ENCODE results near the gene JKAMP.
"Not testable (repeated sequence)": the region's sequence is repeated elsewhere in the genome, so short reads cannot be mapped to it uniquely, and the experiment has no call there.

JKAMP gene, protein sequence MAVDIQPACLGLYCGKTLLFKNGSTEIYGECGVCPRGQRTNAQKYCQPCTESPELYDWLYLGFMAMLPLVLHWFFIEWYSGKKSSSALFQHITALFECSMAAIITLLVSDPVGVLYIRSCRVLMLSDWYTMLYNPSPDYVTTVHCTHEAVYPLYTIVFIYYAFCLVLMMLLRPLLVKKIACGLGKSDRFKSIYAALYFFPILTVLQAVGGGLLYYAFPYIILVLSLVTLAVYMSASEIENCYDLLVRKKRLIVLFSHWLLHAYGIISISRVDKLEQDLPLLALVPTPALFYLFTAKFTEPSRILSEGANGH

DNA sequence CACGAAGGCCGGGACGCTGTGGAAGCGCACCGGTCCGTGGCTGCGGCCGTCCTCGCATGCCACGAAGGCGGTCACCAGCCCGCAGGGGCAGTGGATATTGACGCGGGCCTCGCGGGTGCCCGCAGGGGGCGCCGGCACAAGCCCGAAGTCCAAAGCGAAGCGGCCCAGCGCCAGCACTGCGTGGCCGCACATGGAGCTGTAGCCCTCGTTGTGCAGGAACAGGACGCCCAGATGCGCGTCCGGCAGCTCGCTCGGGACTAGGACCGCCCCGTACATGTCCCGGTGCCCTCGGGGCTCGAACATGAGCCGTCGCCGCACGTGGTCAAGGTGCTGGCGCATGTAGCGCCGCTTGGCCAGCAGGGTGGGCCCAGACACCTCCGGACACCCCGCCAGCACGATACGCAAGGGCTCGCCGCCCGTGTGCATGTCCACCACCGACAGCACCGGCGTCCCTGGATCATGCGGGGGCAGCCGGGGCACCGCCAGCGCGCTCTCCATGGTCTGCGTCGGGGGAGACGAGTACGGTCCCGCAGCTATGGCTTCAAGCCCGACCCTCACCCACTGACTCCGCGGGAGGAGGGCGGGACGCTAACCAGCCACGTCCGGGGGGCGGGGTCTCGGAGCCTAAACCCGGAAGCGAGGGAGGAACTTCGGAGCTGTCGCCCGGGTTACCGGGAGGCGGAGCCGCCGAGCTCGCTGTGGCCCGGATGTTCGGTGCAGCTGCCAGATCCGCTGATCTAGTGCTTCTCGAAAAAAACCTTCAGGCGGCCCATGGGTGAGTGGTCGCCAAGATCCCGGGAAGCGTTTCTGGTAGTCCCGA, at the start of gene JKAMP, which contains the start of gene L3HYPDH:
Gene JKAMP, plus strand, starts transcription at position 699 of the 820 bp plus-strand sequence. Its CDS starts 73 bp downstream, at position 772.
Gene L3HYPDH, minus strand, starts transcription at position 590 of the 820 bp plus-strand sequence. Its CDS starts 92 bp downstream, at position 498.
- DNase-seq: peak; percentile 92

DNA sequence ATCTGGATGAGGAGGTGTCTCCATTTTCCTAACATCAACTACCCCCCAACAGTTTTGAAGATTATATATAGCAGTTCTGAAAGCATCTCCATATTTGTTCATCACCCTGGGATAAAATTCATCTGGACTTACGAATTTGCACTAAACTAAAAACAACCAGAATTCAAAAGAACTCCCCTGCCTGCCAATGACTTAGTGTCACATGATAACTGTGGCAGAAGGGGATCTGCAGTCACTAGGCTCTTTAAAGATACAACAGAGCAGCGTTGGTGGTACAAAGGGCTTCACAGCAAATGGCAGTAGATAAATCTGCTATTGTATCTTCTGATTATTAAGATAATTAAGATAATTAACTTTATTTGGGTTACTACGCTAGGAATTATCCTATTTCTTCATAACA, 49.2 kb upstream of the JKAMP start:
- DNase-seq: no peak

DNA sequence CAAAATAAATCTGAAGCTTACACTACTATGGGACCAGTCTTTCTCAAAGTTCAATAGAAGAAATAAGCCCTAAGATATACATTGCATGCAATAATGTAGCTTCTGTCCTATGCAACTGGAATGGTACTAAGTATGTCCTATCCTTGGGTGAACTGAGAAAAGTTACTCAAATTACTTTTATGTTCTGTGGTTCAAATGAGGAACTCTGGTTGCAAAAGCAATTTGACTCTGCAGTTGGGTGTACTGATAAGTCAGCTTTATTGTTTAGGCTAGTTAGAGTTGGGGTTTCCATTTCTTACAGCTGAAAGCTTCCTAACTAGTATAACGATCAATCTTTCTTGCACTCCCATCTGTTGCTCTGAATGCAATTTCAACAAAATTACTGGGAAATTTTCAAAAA, 48.3 kb upstream of the JKAMP start:
- DNase-seq: no peak

DNA sequence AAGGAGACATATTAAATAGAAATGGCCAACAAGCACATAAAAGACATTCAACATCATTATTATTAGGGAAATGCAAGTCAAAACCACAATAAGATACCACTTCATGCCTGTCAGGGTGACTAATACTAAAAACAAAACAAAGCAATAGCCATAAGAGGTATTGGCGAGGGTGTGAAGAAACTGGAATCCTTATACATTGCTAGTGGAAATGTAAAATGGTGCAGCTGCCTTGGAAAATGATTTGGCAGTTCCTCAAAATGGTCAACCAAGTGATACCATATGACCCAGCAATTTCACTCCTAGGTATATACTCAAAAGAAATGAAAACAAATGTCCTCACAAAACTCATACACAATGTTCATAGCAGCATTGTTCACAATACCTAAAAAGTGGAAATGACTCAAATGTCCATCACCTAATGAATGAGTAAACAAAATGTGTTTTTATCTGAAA, 46.1 kb upstream of the JKAMP start:
- DNase-seq: no peak

DNA sequence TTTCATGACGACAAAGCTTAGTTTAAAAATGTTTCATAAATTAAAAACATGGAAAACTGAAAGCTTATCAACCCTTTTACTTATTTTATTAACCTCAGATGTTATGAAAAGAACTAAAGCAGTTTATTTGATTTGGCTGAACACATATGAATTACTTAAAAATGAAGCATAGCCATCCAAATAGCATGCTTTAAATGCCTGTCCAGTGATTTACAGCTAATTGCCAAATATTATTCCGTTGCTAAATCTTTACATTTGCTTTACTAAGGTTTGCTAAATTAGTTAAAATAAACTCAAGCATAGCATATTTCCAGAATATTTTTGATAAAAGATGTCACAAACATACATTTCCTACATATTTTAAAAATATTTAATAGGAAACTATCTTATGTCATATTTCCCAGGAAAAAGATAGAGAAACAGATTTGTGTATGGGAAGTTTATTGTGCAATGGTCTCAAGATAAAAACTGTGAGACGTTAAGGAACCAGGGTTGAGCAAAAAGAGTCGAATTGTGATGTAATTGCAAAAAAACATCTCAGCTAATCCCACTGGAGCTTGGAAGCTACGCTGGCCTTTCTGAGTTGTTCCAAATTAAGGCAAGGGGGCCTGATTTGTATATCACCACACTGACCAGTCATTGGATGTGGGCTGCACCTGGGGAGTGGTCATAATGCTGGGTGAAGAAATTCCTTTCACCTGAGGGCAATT, 44.9 kb upstream of the JKAMP start:
- no peak for DNase-seq

DNA sequence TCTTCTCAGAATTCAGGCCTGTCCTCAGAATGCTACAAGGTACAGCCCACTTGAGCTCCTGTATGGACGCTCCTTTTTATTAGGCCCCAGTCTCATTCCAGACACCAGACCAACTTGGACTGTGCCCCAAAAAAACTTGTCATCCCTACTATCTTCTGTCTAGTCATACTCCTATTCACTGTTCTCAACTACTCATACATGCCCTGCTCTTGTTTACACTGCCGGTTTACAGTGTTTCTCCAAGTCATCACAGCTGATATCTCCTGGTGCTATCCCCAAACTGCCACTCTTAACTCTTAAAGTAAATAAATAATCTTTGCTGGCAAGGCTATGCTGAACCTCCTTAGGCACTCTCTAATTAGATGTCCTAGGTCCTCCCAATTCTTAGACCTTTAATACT, 35.6 kb upstream of the JKAMP start:
- not testable (repeated sequence) for DNase-seq

DNA sequence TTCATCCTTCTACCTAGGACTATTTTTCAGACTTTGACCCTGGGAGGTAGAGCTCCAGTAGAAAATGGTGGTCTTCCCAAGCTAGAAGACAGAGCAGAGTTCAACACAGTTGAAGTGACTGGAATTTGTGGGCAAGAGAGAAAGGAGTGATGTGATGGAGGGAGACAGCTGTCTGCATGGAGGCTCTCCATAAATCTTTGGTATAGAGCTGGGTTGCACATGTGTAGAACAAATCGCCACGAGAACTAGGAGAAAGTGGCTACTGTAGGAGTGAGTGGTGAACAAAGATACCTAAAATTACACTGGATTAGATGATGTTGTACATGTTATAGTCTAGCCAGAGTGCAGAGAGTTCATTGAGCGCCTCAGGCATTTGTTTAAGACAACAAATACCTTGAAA, 33.6 kb upstream of the JKAMP start:
- DNase-seq: no peak

DNA sequence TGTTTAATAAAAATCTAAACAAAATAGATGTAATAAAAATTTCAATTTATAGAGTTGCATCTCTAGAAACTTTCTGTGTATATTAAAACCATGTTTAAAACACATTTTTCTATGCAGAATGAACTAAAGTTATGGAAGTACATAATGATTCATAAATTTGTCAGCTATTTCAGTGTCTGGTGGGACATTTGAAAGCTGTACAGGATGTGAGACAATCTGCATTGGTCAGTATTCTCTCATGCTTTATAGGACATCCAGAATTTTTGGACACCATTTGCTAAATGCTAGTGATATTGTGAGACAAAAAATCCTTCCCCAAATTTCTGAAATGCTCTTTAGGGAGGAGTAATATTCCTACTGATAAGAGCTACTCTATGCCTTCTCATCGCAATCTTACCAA, 32.5 kb upstream of the JKAMP start:
- no peak for DNase-seq

DNA sequence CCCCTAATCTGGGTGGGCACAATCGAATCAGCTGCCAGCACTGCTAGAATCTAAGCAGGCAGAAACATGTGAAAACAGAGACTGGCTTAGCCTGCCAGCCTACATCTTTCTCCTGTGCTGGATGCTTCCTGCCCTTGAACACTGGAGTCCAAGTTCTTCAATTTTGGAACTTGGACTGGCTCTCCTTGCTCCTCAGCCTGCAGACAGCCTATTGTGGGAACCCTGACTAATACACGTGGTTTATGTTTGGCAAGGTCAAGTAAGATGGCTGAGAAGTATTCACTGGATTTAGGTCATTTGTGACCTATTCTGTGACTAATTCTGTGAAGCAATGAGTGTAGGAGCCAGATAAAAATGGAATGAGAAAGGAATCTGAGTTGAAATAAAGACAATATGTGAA, 30.2 kb upstream of the JKAMP start:
- no peak for DNase-seq

DNA sequence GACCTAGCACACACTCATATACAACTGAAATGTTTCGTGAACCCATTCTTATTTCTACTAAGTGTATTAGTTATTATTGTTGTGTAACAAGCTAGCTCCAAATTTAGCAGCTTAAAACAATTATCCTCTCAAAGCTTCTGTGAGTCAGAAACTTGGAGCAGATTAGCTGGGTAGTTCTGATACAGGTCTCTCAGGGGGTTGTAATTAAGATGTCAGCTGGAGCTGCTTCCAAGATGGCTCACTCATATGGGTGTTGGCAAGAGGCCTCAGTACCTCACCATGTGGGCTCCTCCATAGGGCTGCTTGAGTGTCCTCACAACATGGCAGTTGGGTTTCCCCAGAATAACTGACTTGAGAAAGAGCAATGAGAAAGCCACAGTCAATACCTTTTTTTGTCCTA, 28.9 kb upstream of the JKAMP start:
- no peak for DNase-seq

DNA sequence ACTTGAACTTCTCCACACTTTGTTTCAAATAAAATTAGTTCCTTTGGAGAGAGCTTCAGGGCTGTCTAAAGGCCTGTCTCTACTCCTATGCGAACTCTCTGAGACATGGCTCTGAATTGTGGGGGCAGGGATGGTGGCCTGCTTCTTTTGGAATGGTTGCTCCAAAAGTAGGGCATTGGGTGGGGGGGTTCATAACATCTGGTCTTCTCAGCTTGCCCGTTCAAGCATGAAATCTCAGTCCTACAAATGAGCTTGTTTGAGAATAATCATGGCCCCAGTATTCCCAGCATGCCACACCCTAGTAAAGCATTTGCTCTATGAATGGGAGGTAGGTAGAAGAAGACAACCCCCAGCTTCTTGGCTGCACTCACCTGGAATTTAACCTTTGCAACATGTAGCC, 25.8 kb upstream of the JKAMP start:
- no peak for DNase-seq

DNA sequence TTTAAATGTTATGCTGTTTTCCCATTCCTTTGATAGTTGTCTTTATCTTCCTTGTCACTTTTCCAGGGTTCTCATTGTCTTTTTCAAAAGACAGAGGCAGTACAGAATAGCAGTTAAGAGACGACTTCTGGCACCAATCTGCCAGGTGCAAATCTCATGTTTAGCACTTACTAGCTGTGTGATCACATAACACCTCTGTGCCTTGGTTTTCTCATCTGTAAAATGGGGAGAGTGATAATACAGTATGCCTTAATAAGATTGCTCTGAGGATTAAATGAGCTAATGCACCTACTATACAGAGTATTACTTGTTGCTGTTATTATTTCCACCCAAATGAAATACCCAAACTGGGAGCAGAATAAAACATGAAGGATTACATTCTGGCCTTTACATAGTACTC, 23.9 kb upstream of the JKAMP start:
- DNase-seq: no peak

DNA sequence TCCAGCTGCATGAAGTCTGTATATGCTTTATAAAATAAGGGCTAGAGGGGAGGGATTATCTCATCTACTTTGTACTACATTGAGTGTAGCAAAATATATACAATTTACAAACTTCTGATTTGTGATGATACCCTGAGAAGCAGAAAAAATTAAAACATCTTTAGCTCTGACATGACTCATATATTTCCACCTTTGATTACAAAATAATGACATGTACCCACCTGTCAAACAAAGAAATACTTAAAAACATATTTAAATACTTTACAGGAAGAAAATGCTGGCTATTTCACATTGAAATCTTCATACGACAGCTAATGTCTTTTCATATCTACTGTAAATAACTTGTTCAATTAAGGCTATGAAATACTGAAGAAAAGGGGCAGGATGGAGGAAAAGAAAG, 22.4 kb upstream of the JKAMP start:
- no peak for DNase-seq

DNA sequence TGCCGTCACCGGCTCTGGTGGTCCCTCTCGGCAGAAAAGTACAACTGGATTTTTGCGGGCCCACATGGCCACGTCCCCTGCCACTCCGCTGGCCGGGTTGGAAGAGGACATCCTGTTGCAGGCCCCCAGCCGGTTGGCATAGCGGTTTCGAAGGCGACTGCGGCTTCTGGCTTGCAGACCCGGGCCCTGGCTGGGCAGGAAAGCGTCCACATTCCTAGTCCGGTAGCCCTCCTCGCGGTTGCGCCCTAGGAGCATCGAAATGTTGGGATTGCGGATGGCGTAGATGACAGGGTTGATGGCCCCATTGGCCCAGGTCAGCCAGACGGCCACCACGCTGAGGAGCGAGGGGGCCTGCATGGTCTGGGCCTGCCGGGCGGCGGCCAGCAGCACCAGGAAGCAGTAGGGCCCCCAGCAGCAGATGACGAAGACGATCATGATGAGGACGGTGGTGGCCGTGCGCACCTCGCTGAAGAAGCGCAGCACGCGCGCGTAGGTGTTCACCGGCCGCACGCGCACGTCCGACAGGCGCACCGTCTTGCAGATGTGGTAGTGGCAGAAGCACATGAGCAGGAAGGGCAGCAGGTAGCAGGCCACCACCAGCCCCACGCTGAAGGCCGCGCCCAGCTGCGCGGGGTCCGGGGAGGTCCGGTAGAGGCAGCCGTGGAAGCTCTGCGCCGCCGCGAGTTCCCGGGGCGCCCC, 20.4 kb upstream of the JKAMP start:
- DNase-seq: no peak

DNA sequence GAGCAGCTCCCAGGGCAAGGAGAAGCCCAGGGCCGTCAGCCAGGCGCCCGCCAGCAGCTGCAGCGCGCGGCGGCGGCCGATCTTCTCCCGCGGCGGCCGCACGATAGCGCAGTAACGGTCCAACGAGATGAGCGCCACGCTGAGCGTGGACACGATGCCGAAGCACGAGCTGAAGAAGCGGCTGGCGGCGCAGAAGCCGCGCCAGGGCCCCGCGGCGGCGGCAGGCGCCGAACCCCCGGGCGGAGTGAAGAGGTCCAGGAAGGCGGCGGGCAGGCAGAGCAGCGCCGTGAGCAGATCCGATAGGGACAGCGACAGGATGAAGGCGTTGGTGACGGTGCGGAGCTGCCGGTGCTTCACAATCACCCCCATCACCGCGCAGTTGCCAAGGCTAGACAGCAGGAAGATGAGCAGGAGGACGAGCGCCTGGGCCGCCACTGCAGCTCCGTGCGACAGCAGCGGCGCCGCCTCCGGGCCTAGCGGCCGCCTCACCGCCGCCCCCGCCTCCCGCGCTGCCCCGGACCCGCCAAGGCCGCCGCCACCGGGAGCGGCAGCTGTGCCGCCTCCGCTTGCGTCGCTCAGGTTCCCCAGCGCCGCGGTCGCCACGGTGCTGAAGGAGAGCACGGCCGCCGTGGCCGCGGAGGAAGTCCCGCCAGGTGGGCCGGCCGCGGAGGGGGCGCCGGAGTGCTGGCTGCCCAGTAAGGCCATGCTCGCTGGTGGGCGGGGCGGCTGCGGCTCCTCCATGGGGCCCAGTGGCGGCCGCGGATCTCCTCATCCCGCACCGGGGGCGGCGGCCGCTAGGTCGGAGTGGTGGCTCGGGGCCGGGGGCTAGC, 19.6 kb upstream of the JKAMP start:
- no peak for DNase-seq

DNA sequence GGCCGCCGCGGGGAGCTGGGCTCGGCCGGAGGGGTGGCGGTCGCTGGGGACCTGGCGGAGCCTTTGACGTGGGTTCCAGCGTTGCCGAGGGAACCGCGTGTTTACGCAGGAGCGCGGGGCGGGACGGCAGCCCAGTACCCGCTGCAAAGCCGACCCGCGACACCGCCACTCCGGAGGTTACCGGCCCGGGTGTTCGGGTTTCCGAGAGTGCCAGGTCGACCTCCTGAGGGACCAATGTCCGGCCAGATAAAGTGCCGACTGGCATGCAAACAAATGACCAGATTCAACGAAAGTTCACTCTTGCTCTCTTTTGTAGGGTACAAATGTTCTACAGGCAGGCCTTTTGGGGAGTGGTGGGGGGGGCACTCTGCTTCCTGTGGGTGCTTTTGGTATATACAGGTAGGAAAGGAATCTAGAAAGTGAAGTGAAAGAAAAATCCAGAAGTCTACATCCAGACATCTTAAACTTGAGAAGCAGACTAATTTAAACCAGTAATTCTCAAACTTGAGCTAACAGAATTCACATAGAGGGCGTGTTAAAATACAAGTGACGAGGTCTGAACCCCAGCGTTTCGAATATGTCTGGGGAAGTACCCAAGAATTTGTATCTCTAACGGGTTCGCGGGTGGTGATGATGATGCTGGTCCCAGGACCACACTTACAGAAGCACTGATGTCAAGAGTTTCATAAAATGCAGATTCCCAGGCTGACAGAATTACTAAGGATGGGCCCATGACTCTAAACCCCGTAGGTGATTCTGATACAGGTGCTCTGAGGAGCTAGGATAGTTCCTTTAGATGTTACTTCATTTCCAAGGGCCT, 18.8 kb upstream of the JKAMP start, which contains the start of gene GPR135:
Gene GPR135, minus strand, starts transcription at position 65 of the 820 bp plus-strand sequence. CDS start 154 bp downstream, outside the sequence.
- no peak for DNase-seq

DNA sequence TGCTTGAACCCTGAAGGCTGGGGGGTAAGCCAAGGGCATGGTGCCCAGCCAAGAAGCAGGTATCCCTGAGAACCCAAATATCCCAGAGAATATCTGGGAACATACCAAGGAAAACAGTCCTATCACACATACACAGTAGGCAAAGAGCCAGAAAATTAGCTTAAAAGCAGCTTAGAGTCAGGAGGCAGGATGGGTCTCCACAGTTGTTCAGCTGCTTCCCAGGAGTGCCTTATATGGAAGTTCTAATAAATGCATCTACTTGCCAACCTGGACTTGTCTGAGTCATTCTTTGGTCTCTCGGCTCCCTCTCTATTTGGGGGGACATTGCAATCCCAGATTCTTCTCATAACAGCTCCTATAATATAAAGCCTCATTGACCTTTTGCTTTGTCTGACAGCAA, 10.1 kb upstream of the JKAMP start:
- no peak for DNase-seq

DNA sequence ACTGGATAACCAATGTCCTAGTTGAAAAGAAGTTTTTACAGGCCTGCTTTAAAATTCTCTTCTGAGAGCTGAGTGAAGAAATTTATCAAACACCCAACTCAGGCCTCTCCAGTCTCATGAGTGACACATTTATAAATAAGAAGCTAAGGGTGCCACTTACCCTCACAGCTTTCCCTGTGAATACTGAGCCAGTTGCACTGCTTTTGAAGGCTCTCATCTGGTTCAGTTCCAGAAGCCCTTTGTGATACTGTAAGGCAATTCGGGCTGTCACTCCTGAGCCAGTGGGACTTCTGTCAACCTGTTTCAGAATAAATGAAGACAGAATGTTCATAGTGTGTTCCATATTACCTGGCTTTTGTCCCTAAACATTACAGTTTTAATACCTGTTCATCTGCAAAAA, 8.6 kb upstream of the JKAMP start:
- no peak for DNase-seq

DNA sequence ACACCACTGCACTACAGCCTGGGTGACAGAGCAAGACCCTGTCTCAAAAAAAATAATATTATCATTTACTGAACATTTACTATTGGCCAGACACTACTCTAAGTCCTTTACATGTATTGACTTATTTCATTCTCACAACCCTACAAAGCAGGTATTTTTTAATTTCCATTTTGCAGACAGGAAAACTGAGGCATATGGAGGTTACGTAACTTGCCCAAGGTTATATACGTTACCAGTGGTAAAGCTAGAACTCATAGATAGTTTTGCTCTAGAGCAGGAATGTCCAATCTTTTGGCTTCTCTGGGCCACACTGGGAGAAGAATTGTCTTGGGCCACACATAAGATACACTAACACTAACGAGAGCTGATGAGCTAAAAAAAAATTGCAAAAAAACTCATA, 5.8 kb upstream of the JKAMP start:
- DNase-seq: no peak

DNA sequence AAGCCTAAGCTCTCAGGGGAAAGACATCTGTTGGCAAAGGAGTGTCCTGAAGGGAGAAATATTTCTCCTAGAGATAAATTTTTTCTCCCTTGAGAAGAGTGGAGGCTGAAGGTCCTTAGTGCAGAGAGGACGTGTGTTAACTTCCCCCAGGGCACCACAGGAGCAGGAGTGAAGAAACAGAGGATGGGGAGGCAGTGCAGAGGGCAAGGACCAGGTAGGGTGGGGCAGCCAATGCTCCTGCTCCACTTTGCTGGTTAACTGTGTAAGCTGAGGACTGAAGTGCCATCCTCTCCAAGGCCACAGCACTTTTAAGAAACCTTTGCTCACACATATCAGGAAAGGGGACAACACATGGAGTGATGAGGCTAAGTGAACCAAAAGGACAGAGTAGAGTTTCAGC, 4.2 kb upstream of the JKAMP start:
- no peak for DNase-seq

DNA sequence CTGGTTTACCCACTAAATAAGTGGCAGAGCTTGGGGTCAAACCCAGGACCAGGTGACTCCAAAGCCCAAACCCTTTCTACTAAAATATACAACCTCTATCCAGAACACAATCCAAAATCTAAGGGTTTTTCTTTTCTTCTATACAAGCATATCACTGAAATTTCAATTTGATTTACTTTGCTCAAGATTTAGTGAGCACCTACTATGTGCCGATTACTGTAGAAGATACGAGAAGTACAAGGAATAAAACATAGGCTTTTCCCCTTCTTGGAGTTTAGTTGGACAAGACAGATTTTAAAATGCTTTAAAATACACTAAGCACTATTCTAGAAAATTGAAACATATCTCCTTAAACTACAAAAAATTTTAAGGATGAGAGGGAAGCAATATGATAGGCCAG, 2.9 kb upstream of the JKAMP start:
- DNase-seq: no peak

Data from T1000 (cell line).